A673 (cell line): ENCODE results near the gene DIP2B. TPM values are rescaled to one million over a fixed set of nuclear protein-coding genes. Genes with fewer than 3 reads are reported as not detected.

Source experiments
- BruUV-seq: library from RNA; stranded (reverse); fragments of 400-500 nt; replicated peaks from 2 replicates; lab custom pipeline; 2021; lab: Mats Ljungman, UMichigan
- CTCF ChIA-PET: fragments of 300-600 bp; sonication (Branson Sonifier 250); formaldehyde crosslinking; loops from one replicate; lab custom pipeline; 2022; ENCODE audit warnings: antibody characterized with exemption; lab: Charles Lee
- POLR2A ChIA-PET: fragments of 300-600 bp; sonication (Branson Sonifier 250); formaldehyde crosslinking; loops from one replicate; lab custom pipeline; 2022; ENCODE audit warnings: antibody characterized with exemption; ENCODE audit not compliant: low non-redundant PET; lab: Charles Lee
- DNase-seq: peaks from one replicate; pipeline ENCODE4 v3.0.0-alpha.2; 2015; ENCODE audit warnings: low spot score
- H3K27ac ChIP-seq: fragments of 200-600 bp; sonication (generic); 2 replicates; pipeline ENCODE4 v1.5.1; 2016; ENCODE audit warnings: mixed run types, low read depth, mild to moderate bottlenecking, mixed read lengths, antibody characterized with exemption, low read length; ENCODE audit not compliant: poor library complexity, severe bottlenecking
- H3K27me3 ChIP-seq: fragments of 200-600 bp; sonication (generic); replicated peaks from 2 replicates; pipeline ENCODE4 v1.6.1; 2017; ENCODE audit warnings: mixed run types, low read depth, mild to moderate bottlenecking, mixed read lengths, antibody characterized with exemption, low read length; ENCODE audit not compliant: insufficient read depth, poor library complexity
- H3K36me3 ChIP-seq: fragments of 200-600 bp; sonication (generic); 2 replicates; pipeline ENCODE4 v1.6.1; 2016; ENCODE audit warnings: mixed run types, mild to moderate bottlenecking, mixed read lengths, antibody characterized with exemption, low read length; ENCODE audit not compliant: insufficient read depth, poor library complexity, severe bottlenecking
- H3K4me1 ChIP-seq: fragments of 200-600 bp; sonication (generic); 2 replicates; pipeline ENCODE4 v1.6.1; 2017; ENCODE audit warnings: mixed run types, mild to moderate bottlenecking, mixed read lengths, antibody characterized with exemption, low read length; ENCODE audit not compliant: insufficient read depth, poor library complexity, severe bottlenecking
- H3K4me3 ChIP-seq: fragments of 200-600 bp; sonication (generic); 2 replicates; pipeline ENCODE4 v1.5.1; 2016; ENCODE audit warnings: low read depth, mixed run types, mild to moderate bottlenecking, mixed read lengths, low read length; ENCODE audit not compliant: poor library complexity, severe bottlenecking
- H3K9me3 ChIP-seq: fragments of 200-600 bp; sonication (generic); 2 replicates; pipeline ENCODE4 v1.6.1; 2016; ENCODE audit warnings: mixed run types, low read depth, mild to moderate bottlenecking, mixed read lengths, antibody characterized with exemption, low read length; ENCODE audit not compliant: poor library complexity, severe bottlenecking
- EZH2 ChIP-seq: fragments of 200-600 bp; sonication (generic); IDR thresholded peaks from 2 replicates; pipeline ENCODE4 v1.6.1; 2017; ENCODE audit warnings: borderline replicate concordance, low read depth, mild to moderate bottlenecking, mixed read lengths, antibody characterized with exemption, low read length; ENCODE audit not compliant: poor library complexity, severe bottlenecking
- intact Hi-C: fragments of 100-400 bp; cut with micrococcal nuclease; formaldehyde crosslinking; loops from one replicate; pipeline ENCODE4 v1.10.0; 2022; ENCODE audit not compliant: unreplicated experiment
- total RNA-seq: library from RNA; stranded (reverse); gene quantifications from 2 replicates; pipeline ENCODE4 v1.2.3, GENCODE V29; 2021
- TF ChIP-seq, protein P1 (sequence below): fragments of 300-800, 200-600 bp; sonication (generic); conservative IDR thresholded peaks from 2 replicates; pipeline ENCODE4 v1.5.1; 2017; ENCODE audit warnings: low read depth, mild to moderate bottlenecking, antibody characterized with exemption, low read length, moderate library complexity, mixed read lengths

The DIP2B gene
- total RNA-seq, 1 experiment from 2014 or later: 40.5 TPM

GRCh38 chr12:50633955-50634354 lies 129.2 kb downstream of the DIP2B start:
- TF ChIP-seq, protein P1, sequence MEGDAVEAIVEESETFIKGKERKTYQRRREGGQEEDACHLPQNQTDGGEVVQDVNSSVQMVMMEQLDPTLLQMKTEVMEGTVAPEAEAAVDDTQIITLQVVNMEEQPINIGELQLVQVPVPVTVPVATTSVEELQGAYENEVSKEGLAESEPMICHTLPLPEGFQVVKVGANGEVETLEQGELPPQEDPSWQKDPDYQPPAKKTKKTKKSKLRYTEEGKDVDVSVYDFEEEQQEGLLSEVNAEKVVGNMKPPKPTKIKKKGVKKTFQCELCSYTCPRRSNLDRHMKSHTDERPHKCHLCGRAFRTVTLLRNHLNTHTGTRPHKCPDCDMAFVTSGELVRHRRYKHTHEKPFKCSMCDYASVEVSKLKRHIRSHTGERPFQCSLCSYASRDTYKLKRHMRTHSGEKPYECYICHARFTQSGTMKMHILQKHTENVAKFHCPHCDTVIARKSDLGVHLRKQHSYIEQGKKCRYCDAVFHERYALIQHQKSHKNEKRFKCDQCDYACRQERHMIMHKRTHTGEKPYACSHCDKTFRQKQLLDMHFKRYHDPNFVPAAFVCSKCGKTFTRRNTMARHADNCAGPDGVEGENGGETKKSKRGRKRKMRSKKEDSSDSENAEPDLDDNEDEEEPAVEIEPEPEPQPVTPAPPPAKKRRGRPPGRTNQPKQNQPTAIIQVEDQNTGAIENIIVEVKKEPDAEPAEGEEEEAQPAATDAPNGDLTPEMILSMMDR: no peak
- TF ChIP-seq EZH2: no peak
- DNase-seq: no peak
- ChIA-PET CTCF (interaction anchor here (0.6 kb wide), 1 partner anchor 131 kb away, joined by 3 read pairs; no protein-coding TSS in a partner anchor), POLR2A (interaction anchor here (0.5 to 0.6 kb wide), 2 partner anchors 561 to 1311 kb away, joined by 3 to 4 read pairs; partner anchors contain the start of gene TROAP)
- Histone ChIP-seq H3K27me3 (no peaks in the 10 kb centered on the region), H3K4me3 (no peak overlapping the region), H3K4me1 (peaks cover 42% of the 10 kb centered on the region), H3K36me3 (peaks cover 5% of the 10 kb centered on the region), H3K27ac (no peak overlapping the region), H3K9me3 (no peaks in the 10 kb centered on the region)
- BruUV-seq: no TSS peak
- intact Hi-C loops: loop anchor here (10.0 kb wide), 1 partner anchor 101 kb away; no protein-coding TSS in a partner anchor

DNA sequence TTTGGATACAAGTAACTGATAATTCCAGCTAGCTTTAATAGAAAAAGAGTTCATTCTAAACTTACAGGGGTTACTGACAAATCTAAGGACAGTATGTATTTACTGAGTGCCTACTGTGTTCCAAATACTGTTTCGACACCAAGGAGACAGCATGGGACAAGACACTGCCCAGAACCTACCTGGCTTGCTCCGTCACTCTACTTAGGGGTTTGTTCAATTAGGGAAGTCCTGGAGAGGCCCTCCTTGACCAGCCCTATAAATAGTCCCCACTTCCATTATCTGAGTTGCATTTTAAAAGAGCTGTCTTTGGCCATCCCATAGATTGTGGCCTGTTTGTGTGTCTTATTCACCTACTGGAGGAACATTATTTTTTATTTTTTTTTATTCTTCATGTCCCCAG lies 129.6 kb downstream of the DIP2B start:
- CTCF ChIA-PET: no interaction called here

GRCh38 chr12:50635364-50635763 lies 130.6 kb downstream of the DIP2B start:
- Histone ChIP-seq H3K27ac (peak overlapping the region; percentile 34), H3K4me1 (peaks cover 42% of the 10 kb centered on the region), H3K9me3 (no peaks in the 10 kb centered on the region), H3K4me3 (no peak overlapping the region), H3K36me3 (peaks cover 5% of the 10 kb centered on the region), H3K27me3 (no peaks in the 10 kb centered on the region)
- no peak for DNase-seq
- POLR2A ChIA-PET: no interaction called here
- intact Hi-C loops: loop anchor here (5.0 to 10.0 kb wide), 2 partner anchors 53 to 99 kb away; no protein-coding TSS in a partner anchor
- TF ChIP-seq, protein P1: no peak
- no peak for TF ChIP-seq EZH2
- CTCF ChIA-PET: no interaction called here
- no TSS peak for BruUV-seq

More for the DNA sequence above, 129.6 kb downstream of the DIP2B start:
- POLR2A ChIA-PET: interaction anchor here (0.5 to 0.6 kb wide), 2 partner anchors 560 to 1311 kb away, joined by 3 to 4 read pairs; partner anchors contain the start of gene TROAP
- no peak for DNase-seq
- Histone ChIP-seq H3K27me3 (no peaks in the 10 kb centered on the region), H3K4me1 (peaks cover 42% of the 10 kb centered on the region), H3K9me3 (no peaks in the 10 kb centered on the region), H3K36me3 (peaks cover 5% of the 10 kb centered on the region), H3K4me3 (no peak overlapping the region), H3K27ac (no peak overlapping the region)
- BruUV-seq: no TSS peak
- TF ChIP-seq, protein P1: no peak
- no peak for TF ChIP-seq EZH2
- intact Hi-C loops: loop anchor here (10.0 kb wide), 1 partner anchor 100 kb away; no protein-coding TSS in a partner anchor
